GM19043 (cell line): ENCODE results near the gene EPB41L1.

Experiments used
- ATAC-seq: cut with Tn5 transposase; IDR thresholded peaks from one replicate; pipeline ENCODE4 v1.9.1; 2021; ENCODE audit warnings: low read depth; ENCODE audit not compliant: unreplicated experiment

Gene EPB41L1

DNA sequence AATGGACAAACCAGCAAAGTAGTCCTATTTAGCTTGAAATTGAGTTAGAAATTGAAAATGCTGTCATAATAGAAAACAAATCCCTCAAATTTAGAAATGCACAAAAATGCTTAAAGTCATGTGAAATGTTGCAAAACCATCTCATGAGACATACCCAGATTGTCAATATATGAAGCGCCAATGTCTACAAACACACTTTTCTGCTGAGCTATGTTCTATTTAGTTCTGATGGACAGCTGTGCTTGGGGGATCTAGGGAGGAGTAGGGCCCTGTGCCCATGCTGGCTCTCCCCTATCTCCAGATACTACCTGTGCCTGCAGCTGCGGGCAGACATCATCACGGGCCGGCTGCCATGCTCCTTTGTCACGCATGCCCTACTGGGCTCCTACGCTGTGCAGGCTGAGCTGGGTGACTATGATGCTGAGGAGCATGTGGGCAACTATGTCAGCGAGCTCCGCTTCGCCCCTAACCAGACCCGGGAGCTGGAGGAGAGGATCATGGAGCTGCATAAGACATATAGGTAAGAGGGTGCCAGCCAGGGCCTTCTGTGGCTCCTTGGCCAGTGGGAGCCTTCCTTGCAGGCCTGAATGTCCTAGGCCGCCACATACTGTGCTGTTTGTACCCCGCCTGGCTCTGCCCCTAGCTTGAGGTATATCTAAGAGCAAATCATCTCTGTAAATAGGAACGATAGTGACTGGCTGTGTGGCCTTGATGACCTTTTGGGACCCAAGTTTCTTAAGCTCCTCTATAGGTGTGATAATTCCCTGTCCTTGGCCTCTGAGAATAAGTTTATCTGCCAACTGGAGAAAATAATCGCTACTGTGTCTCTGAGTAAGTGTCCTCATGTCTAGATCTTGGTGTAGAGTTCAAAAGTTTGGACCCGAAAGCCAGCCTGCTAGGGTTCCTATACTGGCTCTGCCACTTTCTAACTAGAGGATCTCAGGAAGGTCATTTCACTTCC is 30.6 kb downstream of the EPB41L1 start:
- no peak for ATAC-seq

DNA sequence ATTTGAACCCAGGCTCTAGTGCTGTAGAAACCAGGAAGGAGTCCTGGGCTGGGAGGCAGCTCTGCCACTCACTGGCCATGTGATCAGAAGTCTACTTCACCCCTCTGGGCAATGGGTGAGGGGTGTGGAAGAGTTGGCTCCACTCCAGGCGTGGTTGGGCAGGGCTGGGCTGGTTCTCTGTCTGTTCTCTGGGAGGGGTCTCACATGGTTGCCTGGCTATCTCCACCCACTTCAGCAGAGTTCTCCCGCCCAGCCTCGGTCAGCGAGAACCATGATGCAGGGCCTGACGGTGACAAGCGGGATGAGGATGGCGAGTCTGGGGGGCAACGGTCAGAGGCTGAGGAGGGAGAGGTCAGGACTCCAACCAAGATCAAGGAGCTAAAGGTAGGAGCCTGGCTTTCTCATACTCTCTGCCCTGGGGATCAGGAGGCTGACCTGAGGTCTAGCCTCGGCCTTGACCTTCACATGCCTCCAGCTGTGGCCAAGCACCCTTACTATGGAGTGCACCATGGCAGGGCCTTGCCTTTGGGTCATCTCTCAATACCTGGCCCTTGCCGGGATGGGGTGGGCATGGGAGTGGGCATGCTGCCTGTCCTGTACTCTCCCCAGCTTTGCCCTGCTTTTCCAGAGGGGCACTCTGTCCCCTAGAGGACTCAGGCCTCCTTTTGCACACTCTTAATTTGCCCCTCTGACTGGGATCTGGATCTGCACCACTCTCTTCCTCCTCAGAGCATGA is 39.6 kb downstream of the EPB41L1 start:
- ATAC-seq, result no peak

DNA sequence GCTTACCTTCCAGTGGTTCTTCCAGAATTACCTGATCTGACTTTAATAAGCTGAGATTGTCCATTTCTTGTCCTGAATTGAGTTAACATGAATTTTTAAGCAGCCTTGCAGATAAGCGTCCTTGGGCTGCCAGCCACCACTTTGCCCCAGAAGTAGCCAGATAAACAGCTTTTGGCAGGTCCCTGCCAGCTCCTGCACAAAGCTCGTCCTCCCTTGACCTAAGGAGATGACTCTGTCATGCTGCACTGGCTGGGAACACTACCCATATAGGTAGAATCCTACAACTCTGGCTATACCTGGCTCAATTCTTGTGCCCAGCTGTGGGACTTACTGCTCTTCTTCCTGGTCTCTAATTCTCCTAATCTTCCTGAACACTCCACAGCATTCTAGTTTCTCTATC is 42.1 kb downstream of the EPB41L1 start:
- no peak for ATAC-seq

- ATAC-seq, result no peak
Observed at GRCh38 chr20:36197271-36197670, 42.7 kb downstream of the EPB41L1 start.

DNA sequence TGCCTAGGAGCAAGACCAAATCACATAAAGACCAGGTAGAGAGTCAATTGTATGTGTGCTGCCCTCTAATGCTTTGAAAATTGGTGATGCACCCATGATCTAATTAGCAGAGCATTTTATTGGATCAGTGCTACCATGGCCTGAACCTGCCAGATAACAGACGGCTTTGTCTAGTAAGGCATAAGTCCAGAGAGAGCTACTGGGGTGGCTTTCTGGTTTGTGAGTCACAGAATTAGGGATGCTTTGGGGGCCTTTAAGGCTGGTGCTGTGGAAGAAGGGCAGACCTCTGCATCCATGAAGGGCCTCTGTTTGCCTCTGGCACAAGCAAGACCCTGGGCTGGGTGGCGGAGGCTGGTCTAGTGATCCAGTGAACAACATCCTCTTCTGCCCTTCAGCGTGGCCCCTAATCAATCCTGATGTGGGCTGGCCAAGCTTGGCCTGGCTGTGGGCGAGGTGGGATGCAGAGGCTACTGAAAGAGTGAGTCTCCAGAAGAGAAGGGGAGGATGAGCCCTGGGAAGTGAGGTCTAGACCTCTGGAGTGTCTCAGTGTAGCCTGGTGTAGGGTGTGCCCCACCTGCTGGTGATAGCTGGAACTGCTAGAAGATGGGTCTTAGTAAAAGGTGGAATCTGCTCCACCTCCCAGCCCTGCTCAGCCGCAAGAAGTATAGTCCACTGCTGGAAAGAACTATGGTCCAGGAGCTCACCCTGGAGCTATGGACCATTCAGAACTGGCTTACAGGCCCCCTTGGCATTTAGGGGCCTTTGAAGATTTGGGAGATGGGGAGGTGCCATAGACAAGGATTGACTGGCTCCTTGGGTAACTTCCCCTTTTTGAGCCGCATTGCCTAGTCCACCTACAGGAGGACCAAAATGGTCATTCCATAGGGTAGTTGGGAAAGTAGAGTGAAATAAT is 45.1 kb downstream of the EPB41L1 start:
- ATAC-seq, result no peak

DNA sequence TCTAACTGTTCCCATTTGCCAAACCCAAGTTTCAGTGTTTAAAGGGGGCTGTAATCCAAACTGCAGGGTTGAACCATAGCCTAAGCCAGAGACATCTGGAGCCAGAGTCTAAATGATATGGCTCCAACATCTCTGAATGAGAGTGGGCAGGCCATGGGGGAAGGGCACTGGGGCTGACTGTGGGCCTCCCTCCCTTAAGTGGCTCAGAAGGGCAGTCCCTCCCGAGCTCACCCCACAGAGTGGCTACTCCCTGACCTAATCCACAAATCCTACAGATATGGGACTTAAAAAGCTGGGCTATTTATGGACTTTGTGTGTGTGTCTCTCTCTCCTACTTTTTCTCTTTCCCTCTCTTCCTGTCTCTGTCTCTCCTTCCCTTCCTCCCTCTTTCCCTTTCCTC is 45.9 kb downstream of the EPB41L1 start:
- ATAC-seq, result no peak

- ATAC-seq, result no peak
Observed at GRCh38 chr20:36201198-36201597, 46.7 kb downstream of the EPB41L1 start.

GRCh38 chr20:36202891-36203338 is 48.4 kb downstream of the EPB41L1 start:
- ATAC-seq, result no peak

- no peak for ATAC-seq
Observed at GRCh38 chr20:36203861-36204260, 49.3 kb downstream of the EPB41L1 start.

- ATAC-seq, result no peak
Observed at GRCh38 chr20:36205026-36205425, 50.5 kb downstream of the EPB41L1 start.

GRCh38 chr20:36206068-36206467 is 51.5 kb downstream of the EPB41L1 start:
- no peak for ATAC-seq

GRCh38 chr20:36206641-36207040 is 52.1 kb downstream of the EPB41L1 start:
- no peak for ATAC-seq

- ATAC-seq, result no peak
Observed at GRCh38 chr20:36207602-36208001, 53.1 kb downstream of the EPB41L1 start.

DNA sequence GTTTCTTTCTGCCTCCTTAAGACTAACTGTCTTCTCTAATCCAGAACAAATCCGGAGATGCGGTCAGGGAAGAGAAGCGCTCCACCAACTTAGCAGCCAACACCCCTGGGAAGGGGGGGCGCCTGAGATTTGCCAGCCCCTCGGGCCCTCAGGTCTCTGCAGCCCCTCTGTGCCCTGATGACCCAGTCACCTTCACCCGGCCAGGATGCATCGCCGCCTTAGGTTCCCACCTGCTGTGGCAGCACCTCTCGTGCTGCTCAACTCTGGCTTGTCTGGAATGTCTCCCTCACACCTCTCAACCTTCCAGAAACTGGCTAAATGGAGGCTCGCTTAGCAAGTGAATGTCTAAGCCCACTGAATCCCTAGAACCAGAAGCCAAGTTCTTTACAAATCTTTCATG is 53.7 kb downstream of the EPB41L1 start:
- ATAC-seq, result no peak

- no peak for ATAC-seq
Observed at GRCh38 chr20:36210436-36211021, 56.0 kb downstream of the EPB41L1 start.

- ATAC-seq, result no peak
Observed at GRCh38 chr20:36213362-36213761, 58.8 kb downstream of the EPB41L1 start.

- ATAC-seq, result no peak
Observed at GRCh38 chr20:36214684-36215256, 60.2 kb downstream of the EPB41L1 start.

GRCh38 chr20:36215778-36216177 is 61.2 kb downstream of the EPB41L1 start:
- ATAC-seq, result no peak

DNA sequence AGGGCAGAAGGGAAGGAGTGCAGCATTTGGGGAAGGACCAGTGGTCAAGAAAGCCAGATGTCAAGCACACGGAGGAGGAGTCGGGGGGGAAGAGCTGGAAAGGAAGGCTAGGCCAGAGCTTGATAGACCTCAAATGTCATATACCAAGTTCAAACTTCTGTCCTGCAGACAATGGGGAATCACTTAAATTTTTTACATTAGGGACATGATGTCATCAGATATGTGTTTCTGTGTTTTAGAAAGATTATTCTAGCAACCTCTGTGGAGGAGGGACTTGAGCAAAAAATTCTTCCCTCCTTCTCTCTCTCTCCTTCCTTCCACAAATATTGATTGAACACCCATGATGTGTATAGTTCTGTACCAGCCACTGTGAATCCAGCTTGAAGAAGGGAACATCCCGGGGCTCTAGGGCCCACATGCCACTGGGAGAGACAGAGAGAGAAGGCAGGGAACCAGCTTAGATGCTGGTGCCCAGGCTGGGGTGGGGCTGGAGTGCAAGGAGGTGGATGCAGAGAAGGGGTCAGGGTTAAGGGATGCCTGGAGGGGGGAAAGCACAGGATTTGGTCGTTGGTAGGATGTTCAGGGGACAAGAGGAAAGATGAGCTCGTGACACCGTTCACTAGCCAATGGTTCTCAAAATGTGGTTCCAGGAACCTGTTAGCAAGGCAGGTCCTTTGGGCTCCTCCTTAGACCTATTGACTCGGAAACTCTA is 61.9 kb downstream of the EPB41L1 start:
- ATAC-seq, result no peak
